Mesothelial cell of epicardium (in vitro differentiated cells): ENCODE data around the gene GRAMD1A. TPM values are rescaled to one million over a fixed set of nuclear protein-coding genes. Genes with fewer than 3 reads are reported as not detected.
A peak's percentile ranks its signal among the peaks of the same experiment; 100 is the strongest.

Source experiments
- DNase-seq, 2 experiments: peaks; one replicate each; pipeline ENCODE4 v3.0.0; 2021; ENCODE audit warnings: low spot score in 2 of 2; ENCODE audit not compliant: unreplicated experiment in 2 of 2
- H3K27ac Mint-ChIP-seq: 2 replicates; pipeline ENCODE4 v1.8.0; 2021; ENCODE audit warnings: mixed read lengths
- H3K27me3 Mint-ChIP-seq: 2 replicates; pipeline ENCODE4 v1.8.0; 2021; ENCODE audit warnings: low read depth, mixed read lengths
- H3K36me3 Mint-ChIP-seq: 2 replicates; pipeline ENCODE4 v1.8.0; 2021; ENCODE audit warnings: mixed read lengths
- H3K4me1 Mint-ChIP-seq: 2 replicates; pipeline ENCODE4 v1.8.0; 2021; ENCODE audit warnings: mixed read lengths
- H3K4me3 Mint-ChIP-seq: 2 replicates; pipeline ENCODE4 v1.8.0; 2021; ENCODE audit warnings: mild to moderate bottlenecking, moderate library complexity, mixed read lengths
- H3K9me3 Mint-ChIP-seq: 2 replicates; pipeline ENCODE4 v1.8.0; 2021; ENCODE audit warnings: mixed read lengths
- CTCF ChIP-seq: fragments of 200-600 bp; sonication (generic); IDR thresholded peaks from one replicate; pipeline ENCODE4 v1.5.0; 2021; ENCODE audit warnings: antibody characterized with exemption; ENCODE audit not compliant: unreplicated experiment
- total RNA-seq: library from RNA; stranded (reverse); gene quantifications from 3 replicates; pipeline ENCODE4 v1.2.1, GENCODE V29; 2021

GRAMD1A gene
- total RNA-seq, 1 donor from 2014 or later: 129 TPM

DNA sequence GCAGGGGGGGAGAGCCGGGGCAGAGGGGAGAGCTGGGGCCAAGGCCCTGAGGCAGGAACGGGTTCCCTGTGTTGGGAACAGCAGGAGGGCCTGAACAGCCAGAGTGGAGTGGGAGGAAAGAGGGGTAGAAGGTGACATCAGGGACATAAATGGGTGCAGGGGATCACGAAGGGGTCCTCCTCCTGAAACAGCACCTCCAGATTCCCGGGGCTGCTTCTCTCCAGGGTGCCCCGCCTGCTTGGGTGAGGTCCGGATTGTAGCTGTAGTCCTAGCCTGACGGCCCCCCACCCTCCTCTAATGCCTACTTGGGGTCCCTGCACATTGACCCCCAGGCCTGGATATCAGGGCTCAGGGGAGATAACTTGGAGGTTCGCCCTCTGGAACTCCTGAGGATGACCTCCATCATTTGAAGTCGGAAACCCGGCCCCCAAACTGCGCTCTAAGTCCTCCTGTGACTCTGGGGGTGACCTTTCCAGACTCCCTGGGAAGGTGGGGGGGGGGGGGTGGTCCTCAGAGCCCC lies 29.7 kb downstream of the GRAMD1A start:
- H3K36me3 Mint-ChIP-seq: peaks cover 19% of the 10 kb centered on the region
- H3K27me3 Mint-ChIP-seq: peaks cover 46% of the 10 kb centered on the region
- H3K27ac Mint-ChIP-seq: no peak overlapping the region
- DNase-seq: no peak
- H3K9me3 Mint-ChIP-seq: no peaks in the 10 kb centered on the region
- peaks cover 7% of the 10 kb centered on the region for H3K4me1 Mint-ChIP-seq
- H3K4me3 Mint-ChIP-seq: peak overlapping the region; percentile 49
- no peak for TF ChIP-seq CTCF

GRCh38 chr19:35030257-35031071 lies 30.3 kb downstream of the GRAMD1A start, which contains the start of gene SCN1B:
Gene SCN1B (plus strand): TSS chr19:35030470. CDS start chr19:35030821, 351 bp downstream.
- H3K27ac Mint-ChIP-seq: no peak within 1 kb of the TSS
- no peak for TF ChIP-seq CTCF

DNA sequence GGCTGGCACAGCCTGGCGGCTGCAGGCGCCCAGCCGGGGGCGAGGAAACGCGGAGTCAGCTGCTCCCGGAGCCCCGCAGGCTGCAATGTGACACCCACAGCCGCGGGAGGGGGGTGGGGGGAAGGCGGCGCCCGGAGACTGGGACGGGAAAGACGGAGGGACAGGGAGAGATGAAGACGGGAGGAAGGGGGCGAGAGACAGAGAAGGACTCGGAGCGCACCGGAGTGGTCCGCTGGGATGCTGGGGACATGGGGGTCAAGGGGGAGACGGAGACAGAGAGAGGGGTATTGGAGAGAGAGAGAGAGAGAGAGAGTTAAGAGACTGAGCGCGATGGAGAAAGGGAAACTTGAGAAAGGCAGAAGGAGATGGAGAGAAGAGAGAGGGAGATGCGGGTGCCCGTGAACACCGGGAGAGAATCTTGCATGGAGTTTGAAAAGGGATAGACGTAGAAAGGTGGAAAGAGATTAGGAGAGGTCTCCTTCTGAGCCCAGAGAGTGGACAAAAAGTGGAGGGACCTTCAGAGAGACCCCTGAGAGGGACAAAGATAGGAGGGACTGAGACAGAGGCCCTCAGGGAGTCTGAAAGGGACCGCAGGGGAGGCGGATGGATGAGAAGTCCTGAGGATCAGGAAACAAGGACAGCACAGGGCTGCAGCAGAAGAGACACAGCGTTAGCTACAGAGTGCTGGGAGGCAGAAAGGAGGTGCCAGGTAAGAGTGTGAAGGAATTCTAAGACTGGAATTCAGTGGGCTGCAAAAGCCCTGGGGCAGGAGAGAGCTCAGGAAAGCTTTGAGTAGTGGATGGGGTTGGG lies 31.2 kb downstream of the GRAMD1A start:
- Mint-ChIP-seq H3K9me3 (no peaks in the 10 kb centered on the region), H3K4me1 (peaks cover 7% of the 10 kb centered on the region), H3K36me3 (peaks cover 17% of the 10 kb centered on the region), H3K27me3 (peaks cover 46% of the 10 kb centered on the region), H3K4me3 (peak overlapping the region; percentile 68), H3K27ac (no peak overlapping the region)
- no peak for DNase-seq
- no peak for TF ChIP-seq CTCF

More at GRCh38 chr19:35030257-35031071, 30.3 kb downstream of the GRAMD1A start, which contains the start of gene SCN1B:
- Mint-ChIP-seq H3K9me3 (no peaks in the 10 kb centered on the region), H3K36me3 (peaks cover 18% of the 10 kb centered on the region), H3K27me3 (peaks cover 46% of the 10 kb centered on the region), H3K4me3 (peak within 1 kb of the TSS; percentile 68), H3K4me1 (peaks cover 7% of the 10 kb centered on the region)
- DNase-seq: peak; percentile 50 to 70

- Mint-ChIP-seq H3K4me3 (no peak overlapping the region), H3K36me3 (peaks cover 12% of the 10 kb centered on the region), H3K9me3 (no peaks in the 10 kb centered on the region), H3K4me1 (peaks cover 7% of the 10 kb centered on the region), H3K27me3 (peaks cover 46% of the 10 kb centered on the region), H3K27ac (no peak overlapping the region)
- DNase-seq: no peak
- no peak for TF ChIP-seq CTCF
These were observed 32.3 kb downstream of the GRAMD1A start for GRCh38 chr19:35032356-35032865.
